ENCODE data around the gene PDIK1L. TPM values are rescaled to one million over a fixed set of nuclear protein-coding genes. Genes with fewer than 3 reads are reported as not detected.
"Not testable (repeated sequence)": the region's sequence is repeated elsewhere in the genome, so short reads cannot be mapped to it uniquely, and the experiment has no call there.

PDIK1L gene
- total RNA-seq, 4 donors from 2014 or later, result 5.4 to 9.0 (median 7.1) TPM

GRCh38 chr1:26102119-26102518, 9.5 kb upstream of the PDIK1L start:
- Histone ChIP-seq H3K27me3 (no peaks in the 10 kb centered on the region), H3K4me3 (no peak overlapping the region), H3K27ac (no peak overlapping the region), H3K36me3 (no peaks in the 10 kb centered on the region), H3K9me3 (no peaks in the 10 kb centered on the region), H3K4me1 (peaks cover 0 to 10% (median 0%) of the 10 kb centered on the region in 4 donors)
- WGBS, 2 donors, result 75 to 88% methylated on average over 3 of the region's 3 CpGs
- TF ChIP-seq CTCF (IDR thresholded peaks at IDR 0.05) (no peak), EP300 (IDR thresholded peaks at IDR 0.05) (no peak), POLR2A (IDR thresholded peaks at IDR 0.05) (no peak)
- no peak for DNase-seq (ENCODE audit: low spot score in 2 of 2)

GRCh38 chr1:26102526-26102925, 9.1 kb upstream of the PDIK1L start:
- no peak overlapping the region for H3K27ac ChIP-seq
- no peaks in the 10 kb centered on the region for H3K9me3 ChIP-seq
- no peak overlapping the region for H3K4me3 ChIP-seq
- TF ChIP-seq EP300 (IDR thresholded peaks at IDR 0.05) (no peak), POLR2A (IDR thresholded peaks at IDR 0.05) (no peak), CTCF (IDR thresholded peaks at IDR 0.05) (no peak)
- no peaks in the 10 kb centered on the region for H3K36me3 ChIP-seq
- 38 to 42% methylated on average over 2 of the region's 2 CpGs for WGBS, 2 donors
- DNase-seq (ENCODE audit: low spot score in 2 of 2), result no peak
- H3K4me1 ChIP-seq, result peaks cover 0 to 10% (median 0%) of the 10 kb centered on the region in 4 donors
- H3K27me3 ChIP-seq, result no peaks in the 10 kb centered on the region

- H3K9me3 ChIP-seq, result not testable (repeated sequence)
- 38 to 42% methylated on average over 5 of the region's 5 CpGs for WGBS, 2 donors
These were observed 6.4 kb upstream of the PDIK1L start for GRCh38 chr1:26105226-26105548.

GRCh38 chr1:26109229-26110164, 2.1 kb upstream of the PDIK1L start:
- Histone ChIP-seq H3K27ac (peak overlapping the region in 2 of 4 donors; percentile 89 to 94), H3K36me3 (peaks cover 0 to 4% (median 0%) of the 10 kb centered on the region in 3 donors), H3K9me3 (no peaks in the 10 kb centered on the region), H3K4me1 (peaks cover 0 to 40% (median 10%) of the 10 kb centered on the region in 4 donors), H3K27me3 (no peaks in the 10 kb centered on the region), H3K4me3 (no peak overlapping the region)
- TF ChIP-seq POLR2A (IDR thresholded peaks at IDR 0.05) (no peak), EP300 (IDR thresholded peaks at IDR 0.05) (no peak), CTCF (IDR thresholded peaks at IDR 0.05) (no peak)
- no peak for DNase-seq (ENCODE audit: low spot score in 2 of 2)
- 90 to 91% methylated on average over 5 of the region's 5 CpGs for whole genome bisulfite sequencing, 2 donors

More at GRCh38 chr1:26105226-26105548, 6.4 kb upstream of the PDIK1L start:
- not testable (repeated sequence) for DNase-seq (ENCODE audit: low spot score in 2 of 2); H3K4me3 ChIP-seq; H3K36me3 ChIP-seq; H3K27ac ChIP-seq; H3K27me3 ChIP-seq
- H3K4me1 ChIP-seq, result peaks cover 0 to 12% (median 0%) of the 10 kb centered on the region in 4 donors

GRCh38 chr1:26110731-26111529, 694 bp upstream of the PDIK1L start:
- H3K27me3 ChIP-seq, result no peaks in the 10 kb centered on the region
- H3K36me3 ChIP-seq, result peaks cover 0 to 18% (median 0%) of the 10 kb centered on the region in 3 donors
- H3K27ac ChIP-seq, result peak overlapping the region; percentile 80 to 94 (median 89)
- peaks cover 0 to 37% (median 10%) of the 10 kb centered on the region in 4 donors for H3K4me1 ChIP-seq
- H3K4me3 ChIP-seq, result peak overlapping the region; percentile 69 to 96 (median 86)
- TF ChIP-seq CTCF (IDR thresholded peaks at IDR 0.05) (no peak), EP300 (IDR thresholded peaks at IDR 0.05) (peak in 1 of 2 donors; percentile 14)
- peak; percentile 53 to 65 for DNase-seq (ENCODE audit: low spot score in 2 of 2)
- no peaks in the 10 kb centered on the region for H3K9me3 ChIP-seq
- WGBS, 2 donors, result 0% methylated on average over 3 to 41 of the region's 85 CpGs

All from tibial nerve (tissue), 4 donors.